Breast epithelium (tissue), 4 donors: Measurements from ENCODE around the gene ECPAS. TPM values are rescaled to one million over a fixed set of nuclear protein-coding genes. Genes with fewer than 3 reads are reported as not detected.

ENCODE experiments used
- DNase-seq, 2 donors: peaks; one replicate each; pipeline ENCODE4 v3.0.0-alpha.2; 2019; ENCODE audit warnings: low spot score in 2 of 2
- H3K27ac ChIP-seq, 2 donors: fragments of 200-600 bp; sonication (generic) in 1 of 2; one replicate each; pipeline ENCODE4 v1.5.1; 2016 to 2019; ENCODE audit warnings: mild to moderate bottlenecking in 1 of 2
- H3K27me3 ChIP-seq, 2 donors: fragments of 200-600 bp; sonication (generic) in 1 of 2; one replicate each; pipeline versions ENCODE4 v1.5.1 to v1.6.0; 2017 to 2019; ENCODE audit warnings: control low read depth in 1 of 2, mild to moderate bottlenecking in 1 of 2
- H3K36me3 ChIP-seq: fragments of 200-600 bp; one replicate; pipeline ENCODE4 v1.5.1; 2019
- H3K4me1 ChIP-seq, 2 donors: fragments of 200-600 bp; sonication (generic); one replicate each; pipeline ENCODE4 v1.5.1; 2016 to 2019; ENCODE audit warnings: control low read depth in 1 of 2
- H3K4me3 ChIP-seq, 3 donors: fragments of 200-600 bp; sonication (generic); 1 replicate in 2 of 3; 2 replicates in 1 of 3; pipeline ENCODE4 v1.5.1; 2016 to 2019; ENCODE audit warnings: mild to moderate bottlenecking in 3 of 3, moderate library complexity in 2 of 3
- H3K9me3 ChIP-seq, 2 donors: fragments of 200-600 bp; sonication (generic) in 1 of 2; one replicate each; pipeline ENCODE4 v1.5.1; 2016 to 2019; ENCODE audit warnings: control low read depth in 1 of 2
- POLR2A ChIP-seq: fragments of 450-650 bp; IDR thresholded peaks from one replicate; pipeline ENCODE4 v1.6.1; 2016; ENCODE audit warnings: antibody characterized with exemption, mild to moderate bottlenecking, moderate library complexity
- POLR2AphosphoS5 ChIP-seq, 3 donors: sonication (generic); formaldehyde crosslinking; IDR thresholded peaks; one replicate each; pipeline ENCODE4 v1.6.1; 2017; ENCODE audit warnings: antibody characterized with exemption in 3 of 3
- intact Hi-C: fragments of 100-400 bp; cut with DNase I; formaldehyde crosslinking; loops from one replicate; pipeline ENCODE4 v1.15.1; 2023; ENCODE audit warnings: low total_unique reads
- total RNA-seq, 3 donors: library from RNA; depleted of rRNA; stranded (reverse); fragments of >200 nt; gene quantifications; one replicate each; pipeline ENCODE4 v1.1.0, GENCODE V29; 2016
- TF ChIP-seq, protein P1 (sequence below), 3 donors: fragments of 450-650 bp; IDR thresholded peaks; one replicate each; pipeline ENCODE4 v1.5.1; 2016 to 2017; ENCODE audit warnings: antibody characterized with exemption in 3 of 3, mild to moderate bottlenecking in 3 of 3, moderate library complexity in 3 of 3

The ECPAS gene
- total RNA-seq, 3 donors from 2014 or later = 91.6 to 159 (median 94.1) TPM

DNA sequence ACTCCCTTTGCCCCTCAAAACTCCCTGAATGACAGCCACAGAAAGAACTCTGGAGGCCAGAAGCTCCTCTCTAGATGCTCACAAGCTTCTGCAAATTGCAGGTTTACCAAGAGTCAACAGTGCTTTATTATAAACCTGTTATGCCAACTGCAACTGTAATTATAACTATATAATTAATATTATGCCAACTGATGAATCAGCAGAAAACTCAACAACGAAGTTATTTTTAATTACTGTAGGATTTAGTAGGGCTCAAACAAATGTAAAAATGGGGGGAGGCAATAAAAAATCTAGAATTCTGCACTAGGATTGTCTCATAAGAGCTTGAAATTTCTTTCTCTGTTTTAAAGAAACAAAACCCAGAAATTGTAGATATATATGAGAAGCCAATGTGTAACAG, 117.2 kb downstream of the ECPAS start:
- intact Hi-C loops = no loop called here
- Histone ChIP-seq H3K4me3 (no peak overlapping the region), H3K27ac (no peak overlapping the region), H3K27me3 (no peaks in the 10 kb centered on the region), H3K4me1 (no peaks in the 10 kb centered on the region), H3K9me3 (no peaks in the 10 kb centered on the region), H3K36me3 (no peaks in the 10 kb centered on the region)
- DNase-seq = no peak
- TF ChIP-seq POLR2AphosphoS5 (IDR thresholded peaks at IDR 0.05) = no peak
- TF ChIP-seq POLR2A = no peak
- TF ChIP-seq, protein P1, sequence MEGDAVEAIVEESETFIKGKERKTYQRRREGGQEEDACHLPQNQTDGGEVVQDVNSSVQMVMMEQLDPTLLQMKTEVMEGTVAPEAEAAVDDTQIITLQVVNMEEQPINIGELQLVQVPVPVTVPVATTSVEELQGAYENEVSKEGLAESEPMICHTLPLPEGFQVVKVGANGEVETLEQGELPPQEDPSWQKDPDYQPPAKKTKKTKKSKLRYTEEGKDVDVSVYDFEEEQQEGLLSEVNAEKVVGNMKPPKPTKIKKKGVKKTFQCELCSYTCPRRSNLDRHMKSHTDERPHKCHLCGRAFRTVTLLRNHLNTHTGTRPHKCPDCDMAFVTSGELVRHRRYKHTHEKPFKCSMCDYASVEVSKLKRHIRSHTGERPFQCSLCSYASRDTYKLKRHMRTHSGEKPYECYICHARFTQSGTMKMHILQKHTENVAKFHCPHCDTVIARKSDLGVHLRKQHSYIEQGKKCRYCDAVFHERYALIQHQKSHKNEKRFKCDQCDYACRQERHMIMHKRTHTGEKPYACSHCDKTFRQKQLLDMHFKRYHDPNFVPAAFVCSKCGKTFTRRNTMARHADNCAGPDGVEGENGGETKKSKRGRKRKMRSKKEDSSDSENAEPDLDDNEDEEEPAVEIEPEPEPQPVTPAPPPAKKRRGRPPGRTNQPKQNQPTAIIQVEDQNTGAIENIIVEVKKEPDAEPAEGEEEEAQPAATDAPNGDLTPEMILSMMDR (IDR thresholded peaks at IDR 0.05) = no peak

DNA sequence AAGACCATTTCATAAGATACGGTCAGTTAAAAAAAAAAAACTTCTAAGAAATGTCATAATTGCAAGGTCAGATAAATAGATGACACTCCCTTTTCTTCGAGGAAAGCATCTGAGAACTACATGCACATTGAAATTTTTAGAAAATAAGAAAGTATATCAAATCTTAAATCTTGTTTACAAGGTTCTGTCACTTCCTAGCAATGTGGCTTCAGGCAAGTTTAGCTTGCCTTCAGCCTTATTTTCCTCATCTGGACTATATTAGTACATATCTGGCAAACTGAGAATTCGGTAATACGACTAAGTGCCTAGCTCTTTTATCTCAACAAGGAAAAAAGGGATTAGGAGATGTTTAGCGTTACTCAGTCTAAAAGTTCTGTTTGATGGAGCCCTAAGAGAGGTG, 121.7 kb downstream of the ECPAS start:
- no peaks in the 10 kb centered on the region for H3K4me1 ChIP-seq
- TF ChIP-seq, protein P1 (IDR thresholded peaks at IDR 0.05) = no peak
- TF ChIP-seq POLR2AphosphoS5 (IDR thresholded peaks at IDR 0.05) = no peak
- TF ChIP-seq POLR2A = no peak
- H3K27ac ChIP-seq = no peak overlapping the region
- no peak overlapping the region for H3K4me3 ChIP-seq
- no peak for DNase-seq
- no peaks in the 10 kb centered on the region for H3K36me3 ChIP-seq
- no peaks in the 10 kb centered on the region for H3K27me3 ChIP-seq
- H3K9me3 ChIP-seq = no peaks in the 10 kb centered on the region
- intact Hi-C loops = no loop called here

DNA sequence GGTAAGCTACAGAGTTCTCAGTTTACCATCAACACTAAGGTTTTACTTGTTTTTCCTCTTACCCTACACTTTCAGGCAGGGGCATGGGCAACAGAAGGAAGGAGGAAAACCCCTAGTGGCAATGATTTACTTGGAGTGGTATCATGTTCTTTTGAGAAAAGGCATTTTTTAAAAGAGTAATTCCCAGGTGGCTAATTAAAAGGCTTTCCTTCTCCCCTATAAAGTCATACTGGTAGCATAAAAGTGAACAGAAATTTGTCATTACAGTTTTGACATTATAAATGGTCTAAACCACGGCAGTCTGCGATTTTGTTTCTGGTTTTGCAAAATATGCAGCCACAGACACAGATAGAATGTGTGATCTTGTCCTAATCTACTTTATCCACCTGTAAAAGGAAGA, 123.3 kb downstream of the ECPAS start:
- H3K9me3 ChIP-seq = no peaks in the 10 kb centered on the region
- intact Hi-C loops = no loop called here

DNA sequence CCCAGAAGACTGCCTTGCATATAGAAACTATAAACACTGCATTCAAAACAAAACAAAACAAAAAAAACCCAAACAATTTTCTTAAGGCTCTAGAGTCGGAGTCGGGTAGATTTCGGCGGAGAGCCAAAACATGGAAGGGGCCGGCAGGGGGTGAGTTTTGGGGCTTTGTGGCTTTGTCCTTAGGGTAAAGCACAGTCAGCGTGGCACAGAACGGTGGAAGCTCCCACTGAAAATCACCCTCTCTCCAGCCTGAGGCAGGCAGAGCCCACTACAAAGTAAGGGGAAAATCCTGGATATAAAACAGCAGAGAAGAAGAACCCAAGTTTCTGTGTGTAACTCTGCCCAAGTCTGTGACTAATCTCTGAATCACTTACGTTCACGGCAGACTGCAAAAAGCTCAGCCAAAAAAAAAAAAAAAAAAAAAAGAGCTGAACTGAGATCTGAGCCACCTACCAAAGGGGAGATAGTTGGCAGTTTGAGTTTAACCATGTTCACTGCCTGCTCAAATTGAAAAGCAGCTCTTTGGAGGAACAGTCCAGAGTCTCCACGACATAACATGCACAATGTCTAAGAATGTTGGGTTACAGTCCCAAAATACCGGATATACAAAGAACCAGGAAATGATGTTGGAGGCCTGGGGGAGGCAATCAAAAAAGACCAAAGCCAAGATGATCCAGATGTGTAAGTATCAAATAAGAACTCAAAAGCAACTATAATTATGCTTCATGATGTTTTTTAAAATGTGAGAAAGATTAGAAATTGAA, 127.5 kb downstream of the ECPAS start:
- TF ChIP-seq POLR2A (no peak), POLR2AphosphoS5 (IDR thresholded peaks at IDR 0.05) (no peak)
- TF ChIP-seq, protein P1 (IDR thresholded peaks at IDR 0.05) = no peak
- Histone ChIP-seq H3K27ac (no peak overlapping the region), H3K4me3 (peak overlapping the region; percentile 21 to 51 (median 34)), H3K4me1 (no peaks in the 10 kb centered on the region), H3K9me3 (no peaks in the 10 kb centered on the region), H3K27me3 (no peaks in the 10 kb centered on the region), H3K36me3 (no peaks in the 10 kb centered on the region)
- no peak for DNase-seq
- intact Hi-C loops = no loop called here

More for the DNA sequence above, 123.3 kb downstream of the ECPAS start:
- no peaks in the 10 kb centered on the region for H3K27me3 ChIP-seq
- no peaks in the 10 kb centered on the region for H3K4me1 ChIP-seq
- no peak overlapping the region for H3K4me3 ChIP-seq
- no peak overlapping the region for H3K27ac ChIP-seq
- no peaks in the 10 kb centered on the region for H3K36me3 ChIP-seq
- TF ChIP-seq, protein P1 (IDR thresholded peaks at IDR 0.05) = no peak
- TF ChIP-seq POLR2A = no peak
- TF ChIP-seq POLR2AphosphoS5 (IDR thresholded peaks at IDR 0.05) = no peak
- DNase-seq = no peak

DNA sequence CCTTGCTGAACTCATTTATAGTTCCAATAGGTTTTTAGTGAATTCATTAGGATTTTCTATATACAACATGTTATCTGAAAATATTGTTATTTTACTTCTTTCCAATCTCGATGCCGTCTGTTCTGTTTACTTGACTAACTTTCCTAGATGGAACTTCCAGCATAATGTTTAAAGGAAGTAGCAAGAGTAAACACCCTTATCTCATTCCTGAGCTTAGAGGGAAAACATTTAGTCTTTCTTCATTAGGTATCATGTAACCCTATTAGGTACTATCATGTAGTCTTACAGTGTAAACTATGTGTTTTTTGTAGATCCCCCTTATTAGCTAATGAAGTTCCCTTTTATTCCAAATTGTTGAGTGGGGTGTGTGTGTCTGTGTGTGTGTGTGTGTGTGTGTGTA, 131.6 kb downstream of the ECPAS start:
- Histone ChIP-seq H3K4me1 (no peaks in the 10 kb centered on the region), H3K27ac (no peak overlapping the region), H3K4me3 (no peak overlapping the region), H3K36me3 (no peaks in the 10 kb centered on the region), H3K27me3 (no peaks in the 10 kb centered on the region), H3K9me3 (no peaks in the 10 kb centered on the region)
- intact Hi-C loops = no loop called here
- TF ChIP-seq POLR2AphosphoS5 (IDR thresholded peaks at IDR 0.05) = no peak
- TF ChIP-seq, protein P1 (IDR thresholded peaks at IDR 0.05) = no peak
- no peak for TF ChIP-seq POLR2A
- no peak for DNase-seq
